Stimulated activated CD4-positive, alpha-beta T cell treated with anti-CD3 and anti-CD28 coated beads, Interleukin-2, amount 100 ng/mL, for 24 hours (primary cell): Measurements from ENCODE around the gene GREM1.

ENCODE experiments used
- DNase-seq, 2 donors: peaks; one replicate each; pipeline ENCODE4 v3.0.0-alpha.2; 2020

GREM1 gene

DNA sequence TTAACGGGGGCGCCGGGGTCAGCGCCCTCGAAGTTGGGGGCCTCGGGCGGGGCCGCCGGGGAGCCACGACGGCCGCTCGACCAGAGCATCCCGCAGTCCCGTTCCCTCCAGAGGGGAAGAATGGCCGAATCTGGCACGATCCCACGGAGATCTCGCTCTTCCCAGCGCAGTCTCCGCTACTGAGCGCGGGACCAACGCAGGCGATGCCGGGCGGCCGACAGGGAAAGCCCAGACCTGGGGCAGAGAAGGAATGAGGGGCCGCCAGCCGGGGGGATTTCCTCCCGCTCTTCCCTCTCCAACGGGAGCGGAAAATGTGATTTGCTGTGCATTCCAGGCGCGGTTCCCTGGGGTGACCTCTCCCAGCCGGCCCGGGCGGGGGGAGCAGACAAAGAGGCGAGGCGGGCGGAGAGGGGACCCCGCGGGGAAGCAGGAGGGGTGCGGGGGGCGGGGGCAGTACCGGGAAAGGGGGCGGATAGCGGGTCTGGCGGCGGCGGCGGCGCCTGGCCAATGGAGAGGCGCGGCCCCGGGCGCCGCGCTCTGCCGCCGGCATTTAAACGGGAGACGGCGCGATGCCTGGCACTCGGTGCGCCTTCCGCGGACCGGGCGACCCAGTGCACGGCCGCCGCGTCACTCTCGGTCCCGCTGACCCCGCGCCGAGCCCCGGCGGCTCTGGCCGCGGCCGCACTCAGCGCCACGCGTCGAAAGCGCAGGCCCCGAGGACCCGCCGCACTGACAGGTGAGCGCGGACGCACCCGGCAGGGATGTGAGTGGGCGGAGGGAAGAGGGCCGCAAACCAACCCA is at the start of gene GREM1:
TSS of gene GREM1 (plus strand) at position 579 of the 801 bp plus-strand sequence. CDS start 12,687 bp downstream, outside the sequence.
- no peak for DNase-seq

GRCh38 chr15:32668942-32669341 is 48.9 kb upstream of the GREM1 start:
- no peak for DNase-seq

- no peak for DNase-seq
Measured at GRCh38 chr15:32669896-32670611, 47.8 kb upstream of the GREM1 start.

DNA sequence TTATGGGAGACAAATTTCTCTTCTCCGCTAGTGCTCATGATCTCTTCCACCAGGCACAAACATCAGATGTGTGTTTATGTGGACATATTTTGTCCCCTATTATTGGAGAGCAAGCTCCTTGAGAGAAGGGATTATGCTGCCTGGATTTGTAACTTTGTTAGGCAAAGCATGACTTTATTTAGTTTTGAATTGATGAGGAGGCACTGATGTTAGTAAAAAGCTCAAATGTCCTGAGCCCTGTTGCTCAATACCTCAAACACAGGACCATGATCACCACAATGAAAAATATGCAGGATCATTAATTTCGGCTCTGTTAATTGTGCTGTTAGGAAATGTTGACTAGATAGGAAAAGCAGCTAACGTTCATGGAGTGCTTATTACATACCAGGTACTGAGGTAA is 47.2 kb upstream of the GREM1 start:
- DNase-seq = no peak

DNA sequence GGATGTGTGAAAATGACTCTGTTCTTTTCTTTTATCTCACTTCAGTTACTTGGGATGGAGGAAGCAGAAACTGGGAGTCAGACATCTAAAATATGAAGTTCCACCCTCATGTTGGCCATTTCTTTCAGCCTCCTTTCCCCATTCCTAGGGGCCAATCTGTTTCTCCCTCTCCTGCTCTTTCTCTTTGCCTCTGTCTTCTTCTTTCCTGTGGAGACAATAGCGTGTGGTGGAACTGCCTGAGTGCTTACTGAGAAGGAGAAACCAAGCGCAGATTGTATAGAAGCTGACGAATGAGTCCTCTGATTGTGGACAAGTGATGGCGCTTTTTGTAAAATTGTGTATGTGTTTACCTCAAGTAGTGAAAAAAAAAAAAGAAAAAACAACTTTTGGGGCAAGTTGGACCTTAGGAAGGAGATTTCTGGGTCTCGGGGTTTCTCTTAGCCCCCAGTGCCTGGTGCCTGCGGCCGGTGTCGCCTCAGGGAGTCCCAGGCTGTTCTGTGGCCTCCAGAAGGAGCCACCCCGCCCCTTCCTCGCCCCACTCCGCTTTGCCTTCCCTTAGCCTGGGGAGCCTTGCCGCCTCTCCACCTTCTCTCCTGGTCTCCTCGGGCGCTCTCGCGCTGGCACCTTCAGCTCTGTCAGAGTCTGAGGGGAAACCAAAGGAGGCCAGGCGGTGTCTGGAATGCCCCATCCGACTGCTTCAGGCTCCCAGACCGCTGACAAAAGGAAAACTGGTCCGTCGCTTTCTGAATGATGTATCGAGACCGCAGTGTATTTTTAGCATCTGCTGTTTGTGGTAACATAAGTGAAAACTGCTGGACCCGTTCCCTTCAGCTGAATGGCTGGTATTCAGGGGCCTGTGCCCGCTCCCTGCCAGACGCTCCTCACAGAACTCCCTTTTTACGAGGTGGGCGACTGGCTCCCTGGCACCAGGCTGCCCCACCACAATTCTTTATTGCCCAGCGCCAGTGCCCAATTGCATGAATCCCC is 46.2 kb upstream of the GREM1 start:
- DNase-seq = no peak

GRCh38 chr15:32674681-32675080 is 43.1 kb upstream of the GREM1 start:
- DNase-seq = no peak

- DNase-seq = no peak
Measured at GRCh38 chr15:32675466-32675865, 42.3 kb upstream of the GREM1 start.

GRCh38 chr15:32676169-32676568 is 41.6 kb upstream of the GREM1 start:
- DNase-seq = no peak

GRCh38 chr15:32677238-32677750 is 40.5 kb upstream of the GREM1 start:
- no peak for DNase-seq

DNA sequence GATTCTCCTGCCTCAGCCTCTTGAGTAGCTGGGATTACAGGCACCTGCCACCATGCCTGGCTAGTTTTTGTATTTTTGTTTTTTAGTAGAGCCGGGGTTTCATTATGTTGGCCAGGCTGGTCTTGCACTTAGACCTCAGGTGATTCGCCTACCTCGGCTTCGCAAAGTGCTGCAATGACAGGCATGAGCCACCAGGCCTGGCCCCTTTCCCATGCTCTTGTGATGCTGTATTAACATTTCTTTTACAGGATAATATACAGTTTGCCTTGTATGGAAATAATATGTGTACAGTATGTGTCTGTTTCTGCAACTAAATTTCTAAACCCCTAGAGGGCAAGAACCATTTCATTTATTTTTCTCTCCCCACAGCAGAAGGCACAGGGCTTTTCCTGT is 38.5 kb upstream of the GREM1 start:
- no peak for DNase-seq

DNA sequence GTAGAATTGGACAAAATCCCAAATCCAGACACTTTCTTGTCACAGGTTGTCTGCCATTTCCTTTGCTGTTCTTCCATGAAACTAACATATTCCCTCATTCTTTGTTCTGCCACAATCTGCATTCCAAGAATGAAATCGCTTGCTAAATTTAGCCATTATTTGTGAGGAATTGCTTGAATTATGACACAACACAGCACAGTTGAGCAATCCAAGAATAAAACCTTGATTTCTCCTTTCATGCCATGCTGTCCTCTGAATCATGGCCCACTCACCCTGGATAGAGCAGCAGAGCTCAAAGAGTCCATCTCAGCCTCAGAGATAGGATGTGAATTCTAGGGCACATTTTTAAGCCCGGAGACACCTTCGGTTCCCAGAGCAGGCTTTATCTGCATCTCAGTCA is 35.2 kb upstream of the GREM1 start:
- no peak for DNase-seq

GRCh38 chr15:32682977-32683630 is 34.7 kb upstream of the GREM1 start:
- DNase-seq = no peak

GRCh38 chr15:32683906-32684584 is 33.8 kb upstream of the GREM1 start:
- no peak for DNase-seq

- no peak for DNase-seq
Measured at GRCh38 chr15:32685576-32685975, 32.2 kb upstream of the GREM1 start.

- no peak for DNase-seq
Measured at GRCh38 chr15:32687556-32687955, 30.2 kb upstream of the GREM1 start.

GRCh38 chr15:32688151-32688639 is 29.6 kb upstream of the GREM1 start:
- no peak for DNase-seq

DNA sequence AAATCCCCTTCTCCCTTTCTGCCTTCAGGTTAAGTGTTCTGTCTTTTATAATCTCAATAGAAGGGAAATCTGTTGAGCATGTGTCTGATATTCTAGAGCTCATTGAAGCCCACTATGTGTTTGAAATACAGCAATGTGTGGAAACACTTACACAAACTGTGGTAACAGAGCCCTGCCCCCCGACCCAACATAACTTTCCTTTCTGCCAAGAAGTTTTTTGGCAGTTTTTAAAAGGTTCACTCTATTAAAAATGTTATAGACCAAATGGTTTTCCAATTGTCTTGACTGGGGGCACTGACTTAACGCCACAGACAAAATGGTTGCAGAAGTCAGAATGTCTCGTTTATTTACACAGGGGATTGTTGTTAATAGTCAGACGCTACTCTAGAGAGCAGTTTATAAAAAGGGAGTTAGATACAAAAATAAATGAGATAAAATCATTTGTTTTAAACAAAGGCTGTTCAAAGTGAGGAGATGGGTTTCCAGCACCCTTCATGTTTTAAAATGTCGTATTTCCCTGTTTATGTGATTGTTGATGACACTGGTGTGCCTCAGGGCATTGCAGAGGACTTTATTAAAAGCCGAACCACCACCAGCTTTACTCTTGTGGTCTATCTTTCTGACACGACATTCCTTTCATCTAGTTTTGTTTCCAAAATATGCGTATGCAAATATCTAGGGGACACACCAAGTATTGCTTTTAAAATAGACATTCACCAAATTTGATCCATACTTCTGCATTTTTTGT is 26.7 kb upstream of the GREM1 start:
- DNase-seq = no peak

DNA sequence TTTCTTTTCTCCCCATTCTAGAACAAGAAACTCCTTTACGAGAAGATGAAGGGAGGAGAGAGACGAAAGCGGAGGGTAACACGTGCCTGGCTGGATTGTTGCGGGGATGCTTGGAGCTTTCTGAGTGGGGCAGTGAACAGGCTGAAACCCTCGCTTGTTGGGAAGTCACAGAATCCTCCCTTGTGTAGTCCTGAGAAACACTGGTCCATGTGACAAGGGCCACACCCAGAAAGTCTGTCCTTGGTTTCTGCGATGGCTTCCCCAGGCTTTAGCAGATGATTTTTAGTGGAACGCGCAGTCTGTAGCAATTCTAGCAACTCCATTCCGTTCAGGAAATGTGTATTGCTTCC is 26.1 kb upstream of the GREM1 start:
- no peak for DNase-seq

GRCh38 chr15:32692286-32692685 is 25.5 kb upstream of the GREM1 start:
- no peak for DNase-seq

GRCh38 chr15:32694222-32694983 is 23.4 kb upstream of the GREM1 start:
- DNase-seq = no peak
